ENCODE measurements around the gene YAE1.
"Not testable (repeated sequence)": the region's sequence is repeated elsewhere in the genome, so short reads cannot be mapped to it uniquely, and the experiment has no call there.

The YAE1 gene

GRCh38 chr7:39535064-39535463 is 31.1 kb upstream of the YAE1 start:
- DNase-seq (ENCODE audit: low read depth) = no peak
- H3K4me3 ChIP-seq (ENCODE audit: control insufficient read depth, low read depth, low read length) = no peak overlapping the region
- TF ChIP-seq CTCF (IDR thresholded peaks at IDR 0.05; ENCODE audit: control insufficient read depth, insufficient read depth, low read depth, low read length, missing control alignments) = no peak

GRCh38 chr7:39535720-39536119 is 30.5 kb upstream of the YAE1 start:
- no peak overlapping the region for H3K4me3 ChIP-seq (ENCODE audit: control insufficient read depth, low read depth, low read length)
- no peak for DNase-seq (ENCODE audit: low read depth)
- TF ChIP-seq CTCF (IDR thresholded peaks at IDR 0.05; ENCODE audit: control insufficient read depth, insufficient read depth, low read depth, low read length, missing control alignments) = no peak

GRCh38 chr7:39536951-39537350 is 29.3 kb upstream of the YAE1 start:
- TF ChIP-seq CTCF (IDR thresholded peaks at IDR 0.05; ENCODE audit: control insufficient read depth, insufficient read depth, low read depth, low read length, missing control alignments) = no peak
- no peak overlapping the region for H3K4me3 ChIP-seq (ENCODE audit: control insufficient read depth, low read depth, low read length)
- DNase-seq (ENCODE audit: low read depth) = no peak

GRCh38 chr7:39539816-39540215 is 26.4 kb upstream of the YAE1 start:
- H3K4me3 ChIP-seq (ENCODE audit: control insufficient read depth, low read depth, low read length) = no peak overlapping the region
- DNase-seq (ENCODE audit: low read depth) = no peak
- no peak for TF ChIP-seq CTCF (IDR thresholded peaks at IDR 0.05; ENCODE audit: control insufficient read depth, insufficient read depth, low read depth, low read length, missing control alignments)

- no peak for DNase-seq (ENCODE audit: low read depth)
- no peak overlapping the region for H3K4me3 ChIP-seq (ENCODE audit: control insufficient read depth, low read depth, low read length)
Measured at GRCh38 chr7:39540320-39540719, 25.9 kb upstream of the YAE1 start.

GRCh38 chr7:39541511-39541910 is 24.7 kb upstream of the YAE1 start:
- no peak for DNase-seq (ENCODE audit: low read depth)
- no peak overlapping the region for H3K4me3 ChIP-seq (ENCODE audit: control insufficient read depth, low read depth, low read length)
- no peak for TF ChIP-seq CTCF (IDR thresholded peaks at IDR 0.05; ENCODE audit: control insufficient read depth, insufficient read depth, low read depth, low read length, missing control alignments)

More at GRCh38 chr7:39540320-39540719, 25.9 kb upstream of the YAE1 start:
- TF ChIP-seq CTCF (IDR thresholded peaks at IDR 0.05; ENCODE audit: control insufficient read depth, insufficient read depth, low read depth, low read length, missing control alignments) = no peak

GRCh38 chr7:39544774-39545173 is 21.4 kb upstream of the YAE1 start:
- not testable (repeated sequence) for H3K4me3 ChIP-seq (ENCODE audit: control insufficient read depth, low read depth, low read length); DNase-seq (ENCODE audit: low read depth)
